ENCODE measurements around the gene AOPEP. TPM values are rescaled to one million over a fixed set of nuclear protein-coding genes. Genes with fewer than 3 reads are reported as not detected.

The AOPEP gene
- total and polyA plus RNA-seq, 2 of the 13 experiments (the other 11 are each of a cell fraction or from before 2014, with no cell fraction given) = 22.2 to 41.6 TPM

DNA sequence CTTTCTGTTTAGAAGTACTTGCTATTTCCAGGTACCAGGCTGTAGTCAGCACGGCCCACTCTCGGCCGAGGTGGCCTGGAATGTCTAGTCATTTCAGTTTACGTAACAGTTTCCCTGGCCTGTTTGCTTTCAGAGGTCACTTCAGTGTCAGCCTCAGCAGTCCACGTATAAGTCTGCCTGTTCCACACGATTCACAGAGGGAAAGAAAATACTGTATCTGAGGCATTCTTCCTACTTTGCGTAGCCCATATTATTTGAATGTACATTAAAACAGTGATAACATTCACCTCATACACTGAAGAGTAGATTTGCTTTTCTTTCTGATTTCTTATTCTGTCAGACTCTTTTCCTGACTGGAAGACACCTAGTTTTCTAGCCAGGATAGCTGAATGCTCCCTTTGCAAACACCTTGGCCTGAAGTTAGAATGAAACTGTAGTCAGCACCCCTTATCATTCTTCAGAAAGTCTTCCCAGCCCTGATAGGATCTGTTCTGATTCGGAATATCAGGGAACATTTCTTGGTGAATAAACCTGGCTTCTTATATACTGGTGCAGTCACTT, 140.9 kb downstream of the AOPEP start (continued):
- no peak for TF ChIP-seq ARHGAP35 (CRISPR knock-in tag; IDR thresholded peaks at IDR 0.05; ENCODE audit: borderline replicate concordance)
- no peak for TF ChIP-seq SIN3B (IDR thresholded peaks at IDR 0.05; ENCODE audit: low read length)
- no peak for TF ChIP-seq SP5 (CRISPR knock-in tag; IDR thresholded peaks at IDR 0.05; ENCODE audit: borderline replicate concordance, low read depth)
- no peak for TF ChIP-seq ZNF616 (CRISPR knock-in tag; IDR thresholded peaks at IDR 0.05; ENCODE audit: low read depth)
- no peak for TF ChIP-seq HMGA1 (CRISPR knock-in tag; conservative IDR thresholded peaks at IDR 0.05)
- TF ChIP-seq NFKBIZ (CRISPR knock-in tag; IDR thresholded peaks at IDR 0.05) = peak; percentile 85; the same call in 1 of the 2 replicates
- TF ChIP-seq ZFP41 (CRISPR knock-in tag; IDR thresholded peaks at IDR 0.05; ENCODE audit: borderline replicate concordance) = no peak
- peak; percentile 50; the same call in 1 of the 2 replicates for TF ChIP-seq MAFF (IDR thresholded peaks at IDR 0.05; ENCODE audit: low read depth, low read length)
- no peak for TF ChIP-seq ZNF570 (CRISPR knock-in tag; IDR thresholded peaks at IDR 0.05; ENCODE audit: borderline replicate concordance)
- no peak for TF ChIP-seq SIN3A (IDR thresholded peaks at IDR 0.05; ENCODE audit: borderline replicate concordance, low read depth, low read length)
- no peak for TF ChIP-seq ZNF879 (CRISPR knock-in tag; IDR thresholded peaks at IDR 0.05)
- peak; percentile 38 for TF ChIP-seq STAG1 (CRISPR knock-in tag; IDR thresholded peaks at IDR 0.05)
- TF ChIP-seq TMF1 (CRISPR knock-in tag; IDR thresholded peaks at IDR 0.05; ENCODE audit: low read depth) = no peak
- TF ChIP-seq ZNF776 (CRISPR knock-in tag; IDR thresholded peaks at IDR 0.05) = no peak
- TF ChIP-seq ZNF501 (CRISPR knock-in tag; IDR thresholded peaks at IDR 0.05) = no peak
- TF ChIP-seq ZNF260 (CRISPR knock-in tag; IDR thresholded peaks at IDR 0.05; ENCODE audit: borderline replicate concordance, low read depth) = no peak
- TF ChIP-seq, protein P1, sequence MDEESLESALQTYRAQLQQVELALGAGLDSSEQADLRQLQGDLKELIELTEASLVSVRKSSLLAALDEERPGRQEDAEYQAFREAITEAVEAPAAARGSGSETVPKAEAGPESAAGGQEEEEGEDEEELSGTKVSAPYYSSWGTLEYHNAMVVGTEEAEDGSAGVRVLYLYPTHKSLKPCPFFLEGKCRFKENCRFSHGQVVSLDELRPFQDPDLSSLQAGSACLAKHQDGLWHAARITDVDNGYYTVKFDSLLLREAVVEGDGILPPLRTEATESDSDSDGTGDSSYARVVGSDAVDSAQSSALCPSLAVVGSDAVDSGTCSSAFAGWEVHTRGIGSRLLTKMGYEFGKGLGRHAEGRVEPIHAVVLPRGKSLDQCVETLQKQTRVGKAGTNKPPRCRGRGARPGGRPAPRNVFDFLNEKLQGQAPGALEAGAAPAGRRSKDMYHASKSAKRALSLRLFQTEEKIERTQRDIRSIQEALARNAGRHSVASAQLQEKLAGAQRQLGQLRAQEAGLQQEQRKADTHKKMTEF (CRISPR knock-in tag; IDR thresholded peaks at IDR 0.05) = peak; percentile 59; the same call in 1 of the 2 replicates
- TF ChIP-seq IRF2 (CRISPR knock-in tag; IDR thresholded peaks at IDR 0.05) = peak; percentile 93
- TF ChIP-seq SMC3 (IDR thresholded peaks at IDR 0.05; ENCODE audit: low read length) = peak; percentile 23; the same call in 1 of the 2 replicates
- no peak for TF ChIP-seq ARID2 (CRISPR knock-in tag; IDR thresholded peaks at IDR 0.05; ENCODE audit: borderline replicate concordance)
- no peak for TF ChIP-seq HNRNPL (IDR thresholded peaks at IDR 0.05; ENCODE audit: low read depth, low read length)
- 0 out of 2 replicates have a peak, but pooled peaks have one; percentile 26 for TF ChIP-seq ZNF205 (CRISPR knock-in tag; IDR thresholded peaks at IDR 0.05)
- TF ChIP-seq TOE1 (CRISPR knock-in tag; IDR thresholded peaks at IDR 0.05) = no peak
- TF ChIP-seq ZNF549 (CRISPR knock-in tag; IDR thresholded peaks at IDR 0.05) = no peak
- TF ChIP-seq RFXAP (CRISPR knock-in tag; IDR thresholded peaks at IDR 0.05; ENCODE audit: borderline replicate concordance) = no peak
- no peak for TF ChIP-seq SMARCE1 (IDR thresholded peaks at IDR 0.05; ENCODE audit: borderline replicate concordance)
- TF ChIP-seq, protein P2, sequence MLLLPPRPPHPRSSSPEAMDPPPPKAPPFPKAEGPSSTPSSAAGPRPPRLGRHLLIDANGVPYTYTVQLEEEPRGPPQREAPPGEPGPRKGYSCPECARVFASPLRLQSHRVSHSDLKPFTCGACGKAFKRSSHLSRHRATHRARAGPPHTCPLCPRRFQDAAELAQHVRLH (CRISPR knock-in tag; IDR thresholded peaks at IDR 0.05; ENCODE audit: borderline replicate concordance, low read depth) = peak; percentile 83; the same call in 1 of the 2 replicates
- TF ChIP-seq ZC3H4 (CRISPR knock-in tag; IDR thresholded peaks at IDR 0.05; ENCODE audit: borderline replicate concordance) = no peak
- TF ChIP-seq, protein P3, sequence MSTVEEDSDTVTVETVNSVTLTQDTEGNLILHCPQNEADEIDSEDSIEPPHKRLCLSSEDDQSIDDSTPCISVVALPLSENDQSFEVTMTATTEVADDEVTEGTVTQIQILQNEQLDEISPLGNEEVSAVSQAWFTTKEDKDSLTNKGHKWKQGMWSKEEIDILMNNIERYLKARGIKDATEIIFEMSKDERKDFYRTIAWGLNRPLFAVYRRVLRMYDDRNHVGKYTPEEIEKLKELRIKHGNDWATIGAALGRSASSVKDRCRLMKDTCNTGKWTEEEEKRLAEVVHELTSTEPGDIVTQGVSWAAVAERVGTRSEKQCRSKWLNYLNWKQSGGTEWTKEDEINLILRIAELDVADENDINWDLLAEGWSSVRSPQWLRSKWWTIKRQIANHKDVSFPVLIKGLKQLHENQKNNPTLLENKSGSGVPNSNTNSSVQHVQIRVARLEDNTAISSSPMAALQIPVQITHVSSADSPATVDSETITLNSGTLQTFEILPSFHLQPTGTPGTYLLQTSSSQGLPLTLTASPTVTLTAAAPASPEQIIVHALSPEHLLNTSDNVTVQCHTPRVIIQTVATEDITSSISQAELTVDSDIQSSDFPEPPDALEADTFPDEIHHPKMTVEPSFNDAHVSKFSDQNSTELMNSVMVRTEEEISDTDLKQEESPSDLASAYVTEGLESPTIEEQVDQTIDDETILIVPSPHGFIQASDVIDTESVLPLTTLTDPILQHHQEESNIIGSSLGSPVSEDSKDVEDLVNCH (CRISPR knock-in tag; IDR thresholded peaks at IDR 0.05) = no peak
- TF ChIP-seq PHB2 (IDR thresholded peaks at IDR 0.05; ENCODE audit: partially characterized antibody) = no peak
- peak; percentile 84 for TF ChIP-seq NCOA2 (CRISPR knock-in tag; IDR thresholded peaks at IDR 0.05)
- TF ChIP-seq GATAD2A (CRISPR knock-in tag; IDR thresholded peaks at IDR 0.05) = peak; percentile 95
